Measurements from ENCODE around the gene RMDN3. TPM values are rescaled to one million over a fixed set of nuclear protein-coding genes. Genes with fewer than 3 reads are reported as not detected.

Gene RMDN3
- total RNA-seq, 2 experiments from 2014 or later = 17.8 to 19.2 TPM

DNA sequence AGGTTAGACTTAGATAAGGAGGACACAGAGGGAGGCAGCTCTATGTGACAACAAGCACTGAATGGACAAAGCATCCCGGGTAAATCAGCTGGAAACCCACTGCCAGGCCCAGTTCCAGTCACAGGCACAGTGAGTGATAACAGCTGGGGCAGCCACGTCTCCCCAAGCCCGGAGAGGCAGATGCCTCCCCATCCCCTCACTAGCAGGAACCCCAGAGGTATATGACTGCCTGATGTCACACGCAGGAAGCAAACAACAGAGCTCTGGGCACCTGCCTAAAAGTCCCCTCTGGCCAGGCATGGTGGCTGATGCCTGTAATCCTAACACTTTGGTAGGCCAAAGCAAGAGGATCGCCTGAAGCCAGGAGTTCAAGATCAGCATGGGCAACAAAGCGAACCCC lies 32.9 kb upstream of the RMDN3 start:
- CTCF ChIA-PET = interaction anchor here (0.6 to 1.8 kb wide), 7 partner anchors 16 to 104 kb away, joined by 3 to 5 read pairs (median 3); no protein-coding TSS in a partner anchor
- H3K36me3 Mint-ChIP-seq (ENCODE audit: low read depth) = peaks cover 1% of the 10 kb centered on the region
- peak overlapping the region; percentile 50 for H3K27ac Mint-ChIP-seq
- H3K27me3 Mint-ChIP-seq (ENCODE audit: low read depth) = no peaks in the 10 kb centered on the region
- intact Hi-C loops (cut with micrococcal nuclease) = loop anchor here (1.0 to 5.0 kb wide), 4 partner anchors 19 to 194 kb away; partner anchors contain the start of genes DNAJC17, KNL1, RAD51 and VPS18
- DNase-seq = no peak
- H3K4me1 Mint-ChIP-seq (ENCODE audit: low read depth) = peaks cover 31% of the 10 kb centered on the region
- no peaks in the 10 kb centered on the region for H3K9me3 Mint-ChIP-seq
- no peak overlapping the region for H3K4me3 Mint-ChIP-seq

GRCh38 chr15:40787344-40787841 lies 32.3 kb upstream of the RMDN3 start:
- peak; percentile 83 for DNase-seq
- Mint-ChIP-seq H3K4me1 (ENCODE audit: low read depth) (peaks cover 33% of the 10 kb centered on the region), H3K27ac (peak overlapping the region; percentile 50), H3K27me3 (ENCODE audit: low read depth) (no peaks in the 10 kb centered on the region), H3K9me3 (no peaks in the 10 kb centered on the region), H3K4me3 (no peak overlapping the region), H3K36me3 (ENCODE audit: low read depth) (peaks cover 3% of the 10 kb centered on the region)
- intact Hi-C loops (cut with micrococcal nuclease) = loop anchor here (1.0 to 5.0 kb wide), 4 partner anchors 20 to 193 kb away; partner anchors contain the start of genes DNAJC17, KNL1, RAD51 and VPS18
- CTCF ChIA-PET = interaction anchor here (0.6 to 2.1 kb wide), 7 partner anchors 16 to 107 kb away, joined by 3 to 7 read pairs (median 3); no protein-coding TSS in a partner anchor

GRCh38 chr15:40785814-40786213 lies 30.8 kb upstream of the RMDN3 start:
- CTCF ChIA-PET = interaction anchor here (0.6 to 2.1 kb wide), 12 partner anchors 9 to 680 kb away, joined by 3 to 7 read pairs (median 4); partner anchors contain the start of genes C15orf62 and GCHFR
- Mint-ChIP-seq H3K9me3 (no peaks in the 10 kb centered on the region), H3K4me3 (no peak overlapping the region), H3K4me1 (ENCODE audit: low read depth) (peaks cover 32% of the 10 kb centered on the region), H3K36me3 (ENCODE audit: low read depth) (peaks cover 3% of the 10 kb centered on the region), H3K27ac (no peak overlapping the region), H3K27me3 (ENCODE audit: low read depth) (no peaks in the 10 kb centered on the region)
- intact Hi-C loops (cut with micrococcal nuclease) = loop anchor here (2.0 to 5.0 kb wide), 2 partner anchors 89 to 109 kb away; partner anchors contain the start of genes RAD51 and VPS18
- no peak for DNase-seq

- H3K36me3 Mint-ChIP-seq (ENCODE audit: low read depth) = peaks cover 3% of the 10 kb centered on the region
- H3K4me1 Mint-ChIP-seq (ENCODE audit: low read depth) = peaks cover 32% of the 10 kb centered on the region
- no peaks in the 10 kb centered on the region for H3K9me3 Mint-ChIP-seq
- CTCF ChIA-PET = interaction anchor here (0.6 to 2.1 kb wide), 10 partner anchors 9 to 681 kb away, joined by 3 to 7 read pairs (median 4); partner anchors contain the start of genes C15orf62 and GCHFR
- H3K27me3 Mint-ChIP-seq (ENCODE audit: low read depth) = no peaks in the 10 kb centered on the region
- no peak overlapping the region for H3K27ac Mint-ChIP-seq
- intact Hi-C loops (cut with micrococcal nuclease) = loop anchor here (5.0 kb wide), 1 partner anchor 88 kb away; the partner anchor contains the start of gene RAD51
- DNase-seq = no peak
- H3K4me3 Mint-ChIP-seq = no peak overlapping the region
These were observed 30.1 kb upstream of the RMDN3 start for GRCh38 chr15:40785164-40785563.

DNA sequence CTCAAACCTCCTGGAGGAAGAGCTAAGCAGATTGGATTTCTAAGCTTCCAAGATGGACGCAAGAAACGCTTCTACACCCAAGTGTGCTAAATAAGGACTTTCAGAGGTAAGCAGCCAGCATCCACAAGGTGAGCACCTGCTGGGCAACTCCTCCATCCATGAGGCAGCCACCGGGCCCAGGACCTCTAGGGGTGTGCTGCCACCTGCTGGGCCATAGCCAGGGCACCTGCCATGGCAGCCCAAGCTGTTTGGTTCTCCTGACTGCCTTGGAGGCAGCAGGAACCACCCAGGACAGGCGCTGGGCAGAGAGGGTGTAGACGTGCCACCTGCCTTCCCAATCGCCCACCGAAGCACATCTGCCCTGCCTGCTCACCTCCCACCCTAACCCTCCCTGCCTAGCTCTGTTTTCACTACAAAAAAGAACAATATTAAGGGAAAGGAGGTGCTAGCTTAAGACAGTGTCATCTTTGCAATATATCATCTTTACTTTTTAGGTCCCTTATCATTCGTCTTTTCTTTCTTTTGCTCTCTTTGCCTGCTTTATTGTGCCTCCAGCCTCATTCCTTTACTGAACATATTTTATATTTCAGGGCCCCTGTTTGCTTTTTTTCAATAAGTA lies 27.7 kb upstream of the RMDN3 start:
- Mint-ChIP-seq H3K9me3 (no peaks in the 10 kb centered on the region), H3K27me3 (ENCODE audit: low read depth) (no peaks in the 10 kb centered on the region), H3K4me3 (no peak overlapping the region), H3K36me3 (ENCODE audit: low read depth) (peaks cover 7% of the 10 kb centered on the region), H3K4me1 (ENCODE audit: low read depth) (peaks cover 18% of the 10 kb centered on the region), H3K27ac (no peak overlapping the region)
- intact Hi-C loops (cut with micrococcal nuclease) = loop anchor here (1.0 to 2.0 kb wide), 5 partner anchors 28 to 263 kb away; partner anchors contain the start of gene RMDN3
- CTCF ChIA-PET = interaction anchor here (0.7 to 3.2 kb wide), 32 partner anchors 8 to 448 kb away, joined by 3 to 32 read pairs (median 6); partner anchors contain the start of genes C15orf62, CHP1, DNAJC17 and EXD1
- peak; percentile 88 for DNase-seq

DNA sequence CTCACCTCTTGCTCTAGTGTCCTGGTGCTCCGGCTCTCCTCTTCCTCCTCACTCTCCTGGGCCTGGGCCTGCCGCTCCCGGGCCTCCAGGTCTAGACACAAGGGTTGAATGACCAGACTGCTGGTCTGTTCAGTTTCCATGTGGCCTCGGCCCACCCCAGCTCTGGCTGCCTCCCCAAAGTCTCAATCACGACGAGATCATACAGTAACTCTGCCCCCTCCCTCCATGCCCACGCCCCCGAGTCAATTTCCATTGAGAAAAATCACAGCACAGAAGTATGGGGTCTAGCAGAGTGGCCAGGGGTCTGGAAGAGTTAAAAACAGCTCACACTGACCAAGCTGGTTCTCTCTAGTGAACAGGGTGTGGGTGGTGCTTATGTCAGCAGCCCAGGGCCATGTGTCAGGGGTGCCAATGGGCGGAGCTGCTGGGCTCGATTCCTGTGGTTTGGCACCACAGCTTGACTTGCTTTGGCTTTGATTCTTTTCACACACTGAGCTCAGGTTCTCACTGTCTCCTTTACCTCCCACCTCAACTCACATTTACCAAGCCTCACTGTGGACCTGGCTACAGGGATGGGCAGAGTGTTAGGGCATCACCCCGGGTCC lies 21.6 kb upstream of the RMDN3 start:
- no peaks in the 10 kb centered on the region for H3K27me3 Mint-ChIP-seq (ENCODE audit: low read depth)
- CTCF ChIA-PET = interaction anchor here (0.5 to 1.8 kb wide), 2 partner anchors 9 to 30 kb away, joined by 3 to 7 read pairs; no protein-coding TSS in a partner anchor
- no peak for DNase-seq
- peaks cover 18% of the 10 kb centered on the region for H3K36me3 Mint-ChIP-seq (ENCODE audit: low read depth)
- intact Hi-C loops (cut with micrococcal nuclease) = no loop called here
- H3K4me1 Mint-ChIP-seq (ENCODE audit: low read depth) = peaks cover 5% of the 10 kb centered on the region
- no peak overlapping the region for H3K4me3 Mint-ChIP-seq
- H3K9me3 Mint-ChIP-seq = no peaks in the 10 kb centered on the region
- H3K27ac Mint-ChIP-seq = peak overlapping the region; percentile 12

- peaks cover 18% of the 10 kb centered on the region for H3K36me3 Mint-ChIP-seq (ENCODE audit: low read depth)
- H3K4me1 Mint-ChIP-seq (ENCODE audit: low read depth) = peaks cover 6% of the 10 kb centered on the region
- no peaks in the 10 kb centered on the region for H3K27me3 Mint-ChIP-seq (ENCODE audit: low read depth)
- no peak for DNase-seq
- intact Hi-C loops (cut with micrococcal nuclease) = no loop called here
- no peak overlapping the region for H3K4me3 Mint-ChIP-seq
- H3K9me3 Mint-ChIP-seq = no peaks in the 10 kb centered on the region
- H3K27ac Mint-ChIP-seq = no peak overlapping the region
- CTCF ChIA-PET = interaction anchor here (0.5 to 1.8 kb wide), 2 partner anchors 10 to 29 kb away, joined by 3 to 7 read pairs; no protein-coding TSS in a partner anchor
These were observed 20.9 kb upstream of the RMDN3 start for GRCh38 chr15:40775740-40776536.

DNA sequence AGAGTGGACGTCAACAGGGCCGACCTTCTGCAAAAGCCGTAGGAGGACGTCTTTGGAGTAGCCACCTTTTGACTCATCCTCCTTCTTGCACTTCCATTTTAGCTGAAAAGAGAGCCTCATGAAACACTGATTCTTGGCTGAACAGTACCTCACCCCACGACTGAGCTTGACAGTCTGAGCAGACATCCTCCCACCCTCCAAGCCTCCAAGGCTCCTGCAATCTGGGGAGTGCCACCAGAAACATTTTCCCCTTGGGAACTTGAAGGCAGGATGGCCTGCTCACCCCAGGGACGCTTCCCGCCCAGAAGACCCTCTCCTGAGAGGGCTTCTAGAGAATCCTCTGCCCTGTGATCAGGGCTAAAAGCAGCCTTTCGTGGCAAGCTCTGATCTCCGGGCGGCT lies 20.0 kb upstream of the RMDN3 start:
- CTCF ChIA-PET = no interaction called here
- Mint-ChIP-seq H3K4me3 (no peak overlapping the region), H3K36me3 (ENCODE audit: low read depth) (peaks cover 18% of the 10 kb centered on the region), H3K27ac (no peak overlapping the region), H3K9me3 (no peaks in the 10 kb centered on the region), H3K4me1 (ENCODE audit: low read depth) (peaks cover 13% of the 10 kb centered on the region), H3K27me3 (ENCODE audit: low read depth) (no peaks in the 10 kb centered on the region)
- DNase-seq = no peak
- intact Hi-C loops (cut with micrococcal nuclease) = no loop called here

DNA sequence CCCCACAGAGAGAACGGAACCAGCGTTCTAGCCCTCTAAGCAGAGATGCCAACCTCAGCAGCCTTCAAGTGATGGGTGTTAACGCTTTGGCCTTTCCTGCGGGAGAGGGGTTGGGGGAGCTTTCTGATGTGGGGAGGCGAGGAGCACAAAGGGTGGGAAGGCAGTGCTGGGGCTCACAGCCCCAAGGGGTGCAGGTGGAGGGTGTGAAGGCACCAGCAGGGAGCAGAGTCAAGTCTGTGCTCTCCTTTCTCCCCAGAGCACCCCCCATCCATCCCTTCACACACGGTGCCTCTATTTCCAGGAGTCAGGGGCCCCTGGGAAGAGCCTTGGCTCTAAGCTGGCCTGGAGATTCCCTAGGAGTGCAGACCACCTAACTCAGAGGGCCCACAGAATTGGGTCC lies 18.8 kb upstream of the RMDN3 start:
- Mint-ChIP-seq H3K27ac (no peak overlapping the region), H3K27me3 (ENCODE audit: low read depth) (no peaks in the 10 kb centered on the region), H3K4me1 (ENCODE audit: low read depth) (peaks cover 24% of the 10 kb centered on the region), H3K36me3 (ENCODE audit: low read depth) (peaks cover 15% of the 10 kb centered on the region), H3K4me3 (no peak overlapping the region), H3K9me3 (no peaks in the 10 kb centered on the region)
- CTCF ChIA-PET = interaction anchor here (0.8 kb wide), 1 partner anchor 9 kb away, joined by 3 read pairs; no protein-coding TSS in a partner anchor
- no peak for DNase-seq
- intact Hi-C loops (cut with micrococcal nuclease) = no loop called here

GRCh38 chr15:40773496-40773895 lies 18.4 kb upstream of the RMDN3 start:
- H3K4me3 Mint-ChIP-seq = no peak overlapping the region
- H3K27me3 Mint-ChIP-seq (ENCODE audit: low read depth) = no peaks in the 10 kb centered on the region
- DNase-seq = no peak
- H3K9me3 Mint-ChIP-seq = no peaks in the 10 kb centered on the region
- peaks cover 28% of the 10 kb centered on the region for H3K4me1 Mint-ChIP-seq (ENCODE audit: low read depth)
- no peak overlapping the region for H3K27ac Mint-ChIP-seq
- CTCF ChIA-PET = interaction anchor here (0.5 to 0.8 kb wide), 2 partner anchors 8 to 184 kb away, joined by 3 read pairs; no protein-coding TSS in a partner anchor
- H3K36me3 Mint-ChIP-seq (ENCODE audit: low read depth) = peaks cover 15% of the 10 kb centered on the region
- intact Hi-C loops (cut with micrococcal nuclease) = no loop called here

- Mint-ChIP-seq H3K36me3 (ENCODE audit: low read depth) (peaks cover 15% of the 10 kb centered on the region), H3K4me1 (ENCODE audit: low read depth) (peaks cover 32% of the 10 kb centered on the region), H3K9me3 (no peaks in the 10 kb centered on the region), H3K27ac (no peak overlapping the region), H3K27me3 (ENCODE audit: low read depth) (no peaks in the 10 kb centered on the region), H3K4me3 (no peak overlapping the region)
- no peak for DNase-seq
- CTCF ChIA-PET = interaction anchor here (1.3 to 4.6 kb wide), 2 partner anchors 11 to 86 kb away, joined by 4 to 25 read pairs; no protein-coding TSS in a partner anchor
- intact Hi-C loops (cut with micrococcal nuclease) = no loop called here
These were observed 17.0 kb upstream of the RMDN3 start for GRCh38 chr15:40772014-40772413.

Measured in activated naive CD4-positive, alpha-beta T cell treated with anti-CD3 and anti-CD28 coated beads for 36 hours (primary cell).